ENCODE measurements around the gene ZGLP1.
"Not testable (repeated sequence)": the region's sequence is repeated elsewhere in the genome, so short reads cannot be mapped to it uniquely, and the experiment has no call there.

Gene ZGLP1

DNA sequence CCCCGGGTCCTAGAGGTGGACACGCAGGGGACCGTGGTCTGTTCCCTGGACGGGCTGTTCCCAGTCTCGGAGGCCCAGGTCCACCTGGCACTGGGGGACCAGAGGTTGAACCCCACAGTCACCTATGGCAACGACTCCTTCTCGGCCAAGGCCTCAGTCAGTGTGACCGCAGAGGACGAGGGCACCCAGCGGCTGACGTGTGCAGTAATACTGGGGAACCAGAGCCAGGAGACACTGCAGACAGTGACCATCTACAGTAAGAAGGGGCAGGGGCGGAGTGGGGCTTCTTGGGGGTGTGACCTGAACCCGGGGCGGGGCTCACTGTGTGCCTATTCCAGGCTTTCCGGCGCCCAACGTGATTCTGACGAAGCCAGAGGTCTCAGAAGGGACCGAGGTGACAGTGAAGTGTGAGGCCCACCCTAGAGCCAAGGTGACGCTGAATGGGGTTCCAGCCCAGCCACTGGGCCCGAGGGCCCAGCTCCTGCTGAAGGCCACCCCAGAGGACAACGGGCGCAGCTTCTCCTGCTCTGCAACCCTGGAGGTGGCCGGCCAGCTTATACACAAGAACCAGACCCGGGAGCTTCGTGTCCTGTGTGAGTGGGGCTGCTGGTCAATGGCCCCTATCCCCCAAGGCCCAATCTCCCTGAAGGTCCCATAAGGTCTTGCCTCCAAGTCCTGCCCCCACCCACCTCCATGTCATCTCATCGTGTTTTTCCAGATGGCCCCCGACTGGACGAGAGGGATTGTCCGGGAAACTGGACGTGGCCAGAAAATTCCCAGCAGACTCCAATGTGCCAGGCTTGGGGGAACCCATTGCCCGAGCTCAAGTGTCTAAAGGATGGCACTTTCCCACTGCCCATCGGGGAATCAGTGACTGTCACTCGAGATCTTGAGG lies 25.3 kb downstream of the ZGLP1 start:
- no peaks in the 10 kb centered on the region for H3K9me3 Mint-ChIP-seq
- peaks cover 6% of the 10 kb centered on the region for H3K36me3 Mint-ChIP-seq (ENCODE audit: low read depth)
- TF ChIP-seq, protein P1, sequence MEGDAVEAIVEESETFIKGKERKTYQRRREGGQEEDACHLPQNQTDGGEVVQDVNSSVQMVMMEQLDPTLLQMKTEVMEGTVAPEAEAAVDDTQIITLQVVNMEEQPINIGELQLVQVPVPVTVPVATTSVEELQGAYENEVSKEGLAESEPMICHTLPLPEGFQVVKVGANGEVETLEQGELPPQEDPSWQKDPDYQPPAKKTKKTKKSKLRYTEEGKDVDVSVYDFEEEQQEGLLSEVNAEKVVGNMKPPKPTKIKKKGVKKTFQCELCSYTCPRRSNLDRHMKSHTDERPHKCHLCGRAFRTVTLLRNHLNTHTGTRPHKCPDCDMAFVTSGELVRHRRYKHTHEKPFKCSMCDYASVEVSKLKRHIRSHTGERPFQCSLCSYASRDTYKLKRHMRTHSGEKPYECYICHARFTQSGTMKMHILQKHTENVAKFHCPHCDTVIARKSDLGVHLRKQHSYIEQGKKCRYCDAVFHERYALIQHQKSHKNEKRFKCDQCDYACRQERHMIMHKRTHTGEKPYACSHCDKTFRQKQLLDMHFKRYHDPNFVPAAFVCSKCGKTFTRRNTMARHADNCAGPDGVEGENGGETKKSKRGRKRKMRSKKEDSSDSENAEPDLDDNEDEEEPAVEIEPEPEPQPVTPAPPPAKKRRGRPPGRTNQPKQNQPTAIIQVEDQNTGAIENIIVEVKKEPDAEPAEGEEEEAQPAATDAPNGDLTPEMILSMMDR (IDR thresholded peaks at IDR 0.05; ENCODE audit: unreplicated experiment in 3 of 3): no peak
- H3K4me3 Mint-ChIP-seq: no peak overlapping the region
- H3K27ac Mint-ChIP-seq: no peak overlapping the region
- peaks cover 14% of the 10 kb centered on the region for H3K4me1 Mint-ChIP-seq
- peaks cover 53% of the 10 kb centered on the region for H3K27me3 Mint-ChIP-seq (ENCODE audit: low read depth)

DNA sequence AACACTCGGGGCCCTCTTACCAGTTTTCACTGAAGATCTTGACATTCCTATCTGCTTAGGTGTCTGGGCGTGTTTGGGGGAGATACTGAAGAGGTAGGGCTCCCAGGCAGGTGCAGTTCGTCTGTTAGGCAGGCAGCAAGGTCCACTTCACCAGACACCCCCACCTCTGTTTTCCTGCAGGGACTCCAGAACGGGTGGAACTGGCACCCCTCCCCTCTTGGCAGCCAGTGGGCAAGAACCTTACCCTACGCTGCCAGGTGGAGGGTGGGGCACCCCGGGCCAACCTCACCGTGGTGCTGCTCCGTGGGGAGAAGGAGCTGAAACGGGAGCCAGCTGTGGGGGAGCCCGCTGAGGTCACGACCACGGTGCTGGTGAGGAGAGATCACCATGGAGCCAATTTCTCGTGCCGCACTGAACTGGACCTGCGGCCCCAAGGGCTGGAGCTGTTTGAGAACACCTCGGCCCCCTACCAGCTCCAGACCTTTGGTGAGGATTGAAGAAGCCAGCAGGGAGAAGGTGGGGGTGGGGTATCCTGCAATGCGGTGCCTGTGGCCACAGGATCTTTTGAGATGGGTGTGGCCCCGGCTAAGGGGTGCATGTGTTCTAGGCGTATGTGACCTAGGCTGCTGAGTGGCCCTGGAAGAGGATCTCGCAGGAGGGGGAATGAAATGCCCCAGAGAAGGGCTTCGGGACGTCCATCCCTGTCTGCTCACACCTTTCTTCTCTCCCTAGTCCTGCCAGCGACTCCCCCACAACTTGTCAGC lies 26.1 kb downstream of the ZGLP1 start:
- Mint-ChIP-seq H3K36me3 (ENCODE audit: low read depth) (peaks cover 6% of the 10 kb centered on the region), H3K4me1 (peaks cover 9% of the 10 kb centered on the region), H3K9me3 (no peaks in the 10 kb centered on the region), H3K27me3 (ENCODE audit: low read depth) (peaks cover 49% of the 10 kb centered on the region), H3K27ac (no peak overlapping the region), H3K4me3 (no peak overlapping the region)
- TF ChIP-seq, protein P1 (IDR thresholded peaks at IDR 0.05; ENCODE audit: unreplicated experiment in 3 of 3): no peak

DNA sequence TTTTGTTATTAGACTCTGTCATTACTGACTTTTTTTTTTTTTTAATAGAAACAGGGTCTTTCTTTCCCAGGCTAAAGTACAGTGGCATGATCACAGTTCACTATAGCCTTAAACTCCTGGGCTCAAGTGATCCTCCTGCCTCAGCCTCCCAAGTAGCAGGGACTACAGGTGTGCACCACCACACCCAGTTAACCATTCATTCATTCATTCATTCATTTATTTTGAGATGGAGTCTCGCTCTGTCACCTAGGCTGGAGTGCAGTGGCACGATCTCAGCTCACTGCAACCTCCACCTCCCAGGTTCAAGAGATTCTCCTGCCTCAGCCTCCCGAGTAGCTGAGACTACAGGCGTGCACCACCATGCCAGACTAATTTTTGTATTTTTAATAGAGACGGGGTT lies 27.6 kb downstream of the ZGLP1 start:
- not testable (repeated sequence) for H3K4me1 Mint-ChIP-seq; H3K9me3 Mint-ChIP-seq; H3K27ac Mint-ChIP-seq; H3K36me3 Mint-ChIP-seq (ENCODE audit: low read depth); H3K4me3 Mint-ChIP-seq
- H3K27me3 Mint-ChIP-seq (ENCODE audit: low read depth): peaks cover 35% of the 10 kb centered on the region

DNA sequence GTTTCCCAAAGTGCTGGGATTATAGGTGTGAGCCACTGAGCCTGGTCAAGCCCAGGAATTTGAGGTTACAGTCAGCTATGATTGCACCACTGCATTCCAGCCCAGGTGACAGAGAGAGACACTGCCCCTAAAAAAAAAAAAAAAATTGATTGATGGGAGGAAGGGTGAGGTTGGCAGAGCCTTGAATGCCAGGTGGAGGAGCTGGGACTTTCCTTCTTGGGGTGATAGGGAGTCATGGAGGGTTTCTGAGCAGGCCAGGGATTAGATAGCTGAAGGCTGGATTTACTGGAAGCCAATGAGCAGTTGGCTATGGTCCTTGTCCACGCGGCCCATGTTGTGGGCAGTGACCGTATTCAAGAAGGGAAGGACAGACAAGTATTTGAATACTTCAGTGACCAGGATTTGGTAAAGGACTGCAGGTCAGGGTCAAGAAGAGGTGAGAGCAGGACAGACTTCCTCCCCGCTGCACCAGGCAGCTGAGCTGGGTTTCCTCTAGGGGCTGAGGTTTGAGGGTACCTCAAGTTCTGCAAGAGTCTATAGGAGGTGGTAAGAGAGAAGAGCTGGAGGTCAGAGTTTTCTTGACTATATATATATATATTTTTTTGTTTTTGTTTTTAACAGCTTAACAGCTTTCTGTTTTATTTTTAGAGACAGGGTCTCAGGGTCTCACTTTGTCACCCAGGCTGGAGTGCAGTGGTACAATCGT lies 29.7 kb downstream of the ZGLP1 start:
- TF ChIP-seq, protein P1 (IDR thresholded peaks at IDR 0.05; ENCODE audit: unreplicated experiment in 3 of 3): no peak
- Mint-ChIP-seq H3K27ac (peak overlapping the region in 1 of 3 experiments; percentile 45), H3K4me3 (no peak overlapping the region), H3K4me1 (no peaks in the 10 kb centered on the region), H3K27me3 (ENCODE audit: low read depth) (peaks cover 19% of the 10 kb centered on the region), H3K36me3 (ENCODE audit: low read depth) (peaks cover 1% of the 10 kb centered on the region), H3K9me3 (no peaks in the 10 kb centered on the region)

DNA sequence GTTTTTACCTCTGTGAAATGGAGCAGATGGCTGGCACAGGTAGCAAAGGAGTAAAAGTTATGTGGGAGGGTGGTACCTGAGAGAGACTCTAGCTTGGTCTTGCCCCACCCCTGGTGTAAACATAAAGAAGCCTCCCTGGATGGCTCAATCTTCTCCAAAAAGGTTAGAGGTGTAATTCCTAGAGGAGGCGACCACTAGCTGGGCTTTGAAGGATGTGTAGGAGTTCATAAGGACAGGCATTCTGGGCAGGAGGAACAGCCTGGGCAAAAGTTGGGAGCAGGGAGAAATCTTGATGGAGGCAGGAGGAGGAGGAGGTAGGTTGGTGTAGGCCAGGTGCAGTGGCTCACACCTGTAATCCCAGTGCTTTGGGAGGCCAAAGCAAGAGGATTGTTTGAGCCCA lies 30.7 kb downstream of the ZGLP1 start:
- Mint-ChIP-seq H3K9me3 (no peaks in the 10 kb centered on the region), H3K4me3 (no peak overlapping the region), H3K4me1 (no peaks in the 10 kb centered on the region), H3K36me3 (ENCODE audit: low read depth) (no peaks in the 10 kb centered on the region), H3K27me3 (ENCODE audit: low read depth) (peaks cover 28% of the 10 kb centered on the region), H3K27ac (no peak overlapping the region)
- TF ChIP-seq, protein P1 (IDR thresholded peaks at IDR 0.05; ENCODE audit: unreplicated experiment in 3 of 3): no peak
